ENCODE results near the gene ZNF485. TPM values are rescaled to one million over a fixed set of nuclear protein-coding genes. Genes with fewer than 3 reads are reported as not detected.
"Not testable (repeated sequence)": the region's sequence is repeated elsewhere in the genome, so short reads cannot be mapped to it uniquely, and the experiment has no call there.

The ZNF485 gene
- polyA plus RNA-seq, 3 donors, result 0.19 to 0.79 (median 0.27) TPM

- no peak for DNase-seq
- H3K9me3 Mint-ChIP-seq, result peaks cover 3 to 19% (median 12%) of the 10 kb centered on the region in 7 donors
- Histone ChIP-seq H3K4me3 (replicated peaks in 1 of 3; ENCODE audit: low read depth in 2 of 3, low read length in 3 of 3) (no peak overlapping the region), H3K4me2 (replicated peaks; ENCODE audit: extremely low read depth, low read length, poor library complexity, severe bottlenecking) (no peak overlapping the region), H3K27ac (ENCODE audit: low read depth in 1 of 2, low read length in 2 of 2) (no peak overlapping the region), H3K9me3 (replicated peaks in 1 of 2; ENCODE audit: control insufficient read depth in 1 of 2, insufficient read depth in 1 of 2, low read length in 2 of 2) (peaks cover 0 to 7% of the 10 kb centered on the region in 2 donors), H3K27me3 (ENCODE audit: control insufficient read depth in 2 of 2, insufficient read depth in 2 of 2, low read length in 2 of 2) (no peaks in the 10 kb centered on the region), H3K79me2 (ENCODE audit: insufficient read depth, low read length) (no peaks in the 10 kb centered on the region), H3K36me3 (replicated peaks in 1 of 2; ENCODE audit: control insufficient read depth in 1 of 2, insufficient read depth in 2 of 2, low read length in 2 of 2) (no peaks in the 10 kb centered on the region), H3K9ac (ENCODE audit: insufficient read depth, low read length, poor library complexity, severe bottlenecking) (no peak overlapping the region), H2AFZ (ENCODE audit: insufficient read depth, low read depth, low read length, poor library complexity, severe bottlenecking) (no peak overlapping the region), H4K20me1 (ENCODE audit: insufficient read depth, low read length) (no peaks in the 10 kb centered on the region), H3K4me1 (ENCODE audit: control insufficient read depth in 1 of 2, insufficient read depth in 2 of 2, low read length in 2 of 2) (peaks cover 17 to 25% of the 10 kb centered on the region in 2 donors)
- intact Hi-C loops (cut with micrococcal nuclease), result no loop called here
- H3K4me1 Mint-ChIP-seq, result peaks cover 24% of the 10 kb centered on the region
- 86% methylated on average over 2 of the region's 2 CpGs for WGBS (ENCODE audit: insufficient coverage)
- H3K36me3 Mint-ChIP-seq, result no peaks in the 10 kb centered on the region
- H3K4me3 Mint-ChIP-seq, result no peak overlapping the region
- no peak for TF ChIP-seq CTCF (IDR thresholded peaks at IDR 0.05)
- H3K27ac Mint-ChIP-seq, result no peak overlapping the region
- peaks cover 0 to 2% (median 1%) of the 10 kb centered on the region in 3 donors for H3K27me3 Mint-ChIP-seq (ENCODE audit: low read depth in 3 of 3)
Measured at GRCh38 chr10:43598446-43598845, 7.8 kb upstream of the ZNF485 start.

- no peaks in the 10 kb centered on the region for H3K36me3 ChIP-seq (replicated peaks in 1 of 2; ENCODE audit: control insufficient read depth in 1 of 2, insufficient read depth in 2 of 2, low read length in 2 of 2)
- no CpG with 5 or more reads among the region's 2 CpGs for WGBS (ENCODE audit: insufficient coverage)
- Mint-ChIP-seq H3K27ac (no peak overlapping the region), H3K27me3 (ENCODE audit: low read depth in 3 of 3) (peaks cover 0 to 2% (median 1%) of the 10 kb centered on the region in 3 donors), H3K36me3 (no peaks in the 10 kb centered on the region), H3K4me1 (peaks cover 24% of the 10 kb centered on the region), H3K4me3 (no peak overlapping the region), H3K9me3 (peaks cover 3 to 19% (median 12%) of the 10 kb centered on the region in 7 donors)
- H3K9me3 ChIP-seq (replicated peaks in 1 of 2; ENCODE audit: control insufficient read depth in 1 of 2, insufficient read depth in 1 of 2, low read length in 2 of 2), result peaks cover 0 to 7% of the 10 kb centered on the region in 2 donors
- DNase-seq, result no peak
- no peaks in the 10 kb centered on the region for H4K20me1 ChIP-seq (ENCODE audit: insufficient read depth, low read length)
- H3K4me3 ChIP-seq (replicated peaks in 1 of 3; ENCODE audit: low read depth in 2 of 3, low read length in 3 of 3), result no peak overlapping the region
- peaks cover 17 to 25% of the 10 kb centered on the region in 2 donors for H3K4me1 ChIP-seq (ENCODE audit: control insufficient read depth in 1 of 2, insufficient read depth in 2 of 2, low read length in 2 of 2)
- H3K4me2 ChIP-seq (replicated peaks; ENCODE audit: extremely low read depth, low read length, poor library complexity, severe bottlenecking), result no peak overlapping the region
- no peak overlapping the region for H2AFZ ChIP-seq (ENCODE audit: insufficient read depth, low read depth, low read length, poor library complexity, severe bottlenecking)
- no peak for TF ChIP-seq CTCF (IDR thresholded peaks at IDR 0.05)
- H3K79me2 ChIP-seq (ENCODE audit: insufficient read depth, low read length), result no peaks in the 10 kb centered on the region
- H3K27me3 ChIP-seq (ENCODE audit: control insufficient read depth in 2 of 2, insufficient read depth in 2 of 2, low read length in 2 of 2), result no peaks in the 10 kb centered on the region
- no peak overlapping the region for H3K9ac ChIP-seq (ENCODE audit: insufficient read depth, low read length, poor library complexity, severe bottlenecking)
- H3K27ac ChIP-seq (ENCODE audit: low read depth in 1 of 2, low read length in 2 of 2), result no peak overlapping the region
- intact Hi-C loops (cut with micrococcal nuclease), result no loop called here
Measured at GRCh38 chr10:43599333-43599732, 6.9 kb upstream of the ZNF485 start.

GRCh38 chr10:43601576-43601975, 4.7 kb upstream of the ZNF485 start:
- H3K27me3 ChIP-seq (ENCODE audit: control insufficient read depth in 2 of 2, insufficient read depth in 2 of 2, low read length in 2 of 2); intact Hi-C loops (cut with micrococcal nuclease); H2AFZ ChIP-seq (ENCODE audit: insufficient read depth, low read depth, low read length, poor library complexity, severe bottlenecking); H3K36me3 Mint-ChIP-seq; H3K79me2 ChIP-seq (ENCODE audit: insufficient read depth, low read length); H3K4me3 Mint-ChIP-seq; H3K36me3 ChIP-seq (replicated peaks in 1 of 2; ENCODE audit: control insufficient read depth in 1 of 2, insufficient read depth in 2 of 2, low read length in 2 of 2); H3K9ac ChIP-seq (ENCODE audit: insufficient read depth, low read length, poor library complexity, severe bottlenecking); H3K27me3 Mint-ChIP-seq (ENCODE audit: low read depth in 3 of 3); H3K9me3 ChIP-seq (replicated peaks in 1 of 2; ENCODE audit: control insufficient read depth in 1 of 2, insufficient read depth in 1 of 2, low read length in 2 of 2); H4K20me1 ChIP-seq (ENCODE audit: insufficient read depth, low read length); H3K4me3 ChIP-seq (replicated peaks in 1 of 3; ENCODE audit: low read depth in 2 of 3, low read length in 3 of 3); DNase-seq; H3K4me2 ChIP-seq (replicated peaks; ENCODE audit: extremely low read depth, low read length, poor library complexity, severe bottlenecking); H3K27ac ChIP-seq (ENCODE audit: low read depth in 1 of 2, low read length in 2 of 2); H3K4me1 Mint-ChIP-seq: not testable (repeated sequence)
- Mint-ChIP-seq H3K9me3 (peaks cover 7 to 21% (median 15%) of the 10 kb centered on the region in 7 donors), H3K27ac (peak overlapping the region in 1 of 7 donors; percentile 25)
- peaks cover 4 to 11% of the 10 kb centered on the region in 2 donors for H3K4me1 ChIP-seq (ENCODE audit: control insufficient read depth in 1 of 2, insufficient read depth in 2 of 2, low read length in 2 of 2)
- WGBS (ENCODE audit: insufficient coverage), result no CpG with 5 or more reads among the region's 6 CpGs

Data from CD14-positive monocyte (primary cell).